SU-DHL-6 (cell line): Measurements from ENCODE around the gene NACC2.

ENCODE experiments used
- H2AFZ ChIP-seq: fragments of 200-600 bp; sonication (generic); 2 replicates; pipeline ENCODE4 v1.6.1; 2014; ENCODE audit warnings: low read depth, mild to moderate bottlenecking, moderate library complexity, mixed read lengths, antibody characterized with exemption, low read length; ENCODE audit not compliant: severe bottlenecking
- H3F3A ChIP-seq: fragments of 200-600 bp; shearing (Covaris generic); 2 replicates; pipeline ENCODE4 v1.6.0; 2016; ENCODE audit warnings: antibody characterized with exemption, mild to moderate bottlenecking; ENCODE audit not compliant: insufficient read depth
- H3K27ac ChIP-seq: fragments of 200-600 bp; sonication (generic); 2 replicates; pipeline ENCODE4 v1.5.1; 2016; ENCODE audit warnings: low read depth, mild to moderate bottlenecking, low read length, moderate library complexity, mixed read lengths
- H3K27me3 ChIP-seq: fragments of 200-600 bp; sonication (generic), shearing (Covaris generic); 2 replicates; pipeline ENCODE4 v1.6.0; 2014; ENCODE audit warnings: mild to moderate bottlenecking, low read length
- H3K36me3 ChIP-seq: fragments of 200-600 bp; sonication (generic); 2 replicates; pipeline ENCODE4 v1.6.1; 2014; ENCODE audit warnings: mild to moderate bottlenecking, low read length, mixed read lengths
- H3K4me2 ChIP-seq: fragments of 300-600, 200-600 bp; shearing (Covaris generic), sonication (generic); 2 replicates; pipeline ENCODE4 v1.6.0; 2014; ENCODE audit warnings: low read length, low read depth, mild to moderate bottlenecking; ENCODE audit not compliant: poor library complexity, severe bottlenecking
- H3K4me3 ChIP-seq: fragments of 200-600 bp; sonication (generic); 2 replicates; pipeline ENCODE4 v1.5.1; 2014; ENCODE audit warnings: antibody characterized with exemption, low read length, mild to moderate bottlenecking, mixed read lengths; ENCODE audit not compliant: insufficient read depth, poor library complexity, severe bottlenecking
- H3K79me2 ChIP-seq: fragments of 200-600 bp; sonication (generic); 2 replicates; pipeline ENCODE4 v1.6.1; 2014; ENCODE audit warnings: mild to moderate bottlenecking, low read length, moderate library complexity; ENCODE audit not compliant: insufficient read depth
- H3K9ac ChIP-seq: fragments of 200-600 bp; sonication (generic); 2 replicates; pipeline ENCODE4 v1.7.0; 2014; ENCODE audit warnings: mild to moderate bottlenecking, low read length
- H3K9me2 ChIP-seq: fragments of 200-600 bp; sonication (generic); replicated peaks from 2 replicates; pipeline ENCODE4 v1.6.1; 2014; ENCODE audit warnings: low read length; ENCODE audit not compliant: insufficient read depth
- H3K9me3 ChIP-seq: fragments of 200-600 bp; sonication (generic); 2 replicates; pipeline ENCODE4 v1.6.1; 2014; ENCODE audit warnings: low read length, mixed read lengths; ENCODE audit not compliant: insufficient read depth
- H4K20me1 ChIP-seq: fragments of 200-600 bp; sonication (generic); 2 replicates; pipeline ENCODE4 v1.6.1; 2014; ENCODE audit warnings: low read depth, mild to moderate bottlenecking, antibody characterized with exemption, low read length, moderate library complexity, mixed read lengths
- EZH2phosphoT487 ChIP-seq: fragments of 200-600 bp; sonication (generic), shearing (Covaris generic); conservative IDR thresholded peaks from 2 replicates; pipeline ENCODE4 v1.6.1; 2018; ENCODE audit warnings: mild to moderate bottlenecking, antibody characterized with exemption, low read length, moderate library complexity, mixed read lengths
- TF ChIP-seq, protein P1 (sequence below): fragments of 200-600 bp; sonication (generic); IDR thresholded peaks from one replicate; pipeline ENCODE4 v1.5.1; 2017; ENCODE audit warnings: antibody characterized with exemption, mild to moderate bottlenecking, low read length, moderate library complexity; ENCODE audit not compliant: insufficient read depth, poor library complexity, severe bottlenecking

The NACC2 gene

DNA sequence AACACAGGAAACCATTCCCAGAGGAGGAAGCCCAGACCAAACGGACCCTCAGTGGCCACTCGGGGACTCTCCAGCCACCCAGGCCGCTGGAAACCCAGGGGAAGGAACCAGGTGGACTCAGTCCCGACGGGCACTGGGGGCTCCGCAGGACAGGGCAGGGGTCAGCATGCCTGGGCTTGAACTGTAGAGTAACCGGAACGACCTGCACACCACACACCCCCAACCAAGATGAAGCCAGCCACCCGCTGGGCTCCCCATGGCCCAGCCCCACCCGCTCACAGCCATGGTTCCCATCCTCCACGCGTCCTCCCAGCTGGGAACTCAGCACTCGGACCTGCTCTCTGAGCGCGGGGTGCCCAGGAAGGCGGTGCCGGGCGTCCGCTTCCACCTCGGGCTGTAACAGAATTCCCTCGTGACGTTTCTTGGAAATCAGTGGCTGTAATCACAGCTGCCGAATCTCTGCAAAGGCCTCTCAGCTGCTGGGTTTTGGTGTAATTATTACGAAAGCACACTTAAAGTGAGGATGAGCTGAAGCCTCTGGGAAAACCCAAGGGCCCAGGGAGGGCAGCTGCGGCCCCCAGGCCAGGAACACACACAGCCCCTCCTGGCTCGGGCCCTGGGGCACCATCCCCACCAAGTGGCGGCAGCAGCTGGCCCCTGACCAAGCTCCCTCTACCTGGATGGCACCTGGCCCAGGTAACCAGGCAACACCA, 13.8 kb downstream of the NACC2 start:
- no peak overlapping the region for H3K9ac ChIP-seq
- H3K4me3 ChIP-seq: no peak overlapping the region
- H3K27ac ChIP-seq: no peak overlapping the region
- H3K79me2 ChIP-seq: no peaks in the 10 kb centered on the region
- H3K27me3 ChIP-seq: no peaks in the 10 kb centered on the region
- no peak overlapping the region for H2AFZ ChIP-seq
- no peaks in the 10 kb centered on the region for H3F3A ChIP-seq
- H3K4me2 ChIP-seq: no peak overlapping the region
- H4K20me1 ChIP-seq: no peaks in the 10 kb centered on the region
- H3K9me2 ChIP-seq: no peaks in the 10 kb centered on the region
- H3K36me3 ChIP-seq: no peaks in the 10 kb centered on the region
- TF ChIP-seq, protein P1, sequence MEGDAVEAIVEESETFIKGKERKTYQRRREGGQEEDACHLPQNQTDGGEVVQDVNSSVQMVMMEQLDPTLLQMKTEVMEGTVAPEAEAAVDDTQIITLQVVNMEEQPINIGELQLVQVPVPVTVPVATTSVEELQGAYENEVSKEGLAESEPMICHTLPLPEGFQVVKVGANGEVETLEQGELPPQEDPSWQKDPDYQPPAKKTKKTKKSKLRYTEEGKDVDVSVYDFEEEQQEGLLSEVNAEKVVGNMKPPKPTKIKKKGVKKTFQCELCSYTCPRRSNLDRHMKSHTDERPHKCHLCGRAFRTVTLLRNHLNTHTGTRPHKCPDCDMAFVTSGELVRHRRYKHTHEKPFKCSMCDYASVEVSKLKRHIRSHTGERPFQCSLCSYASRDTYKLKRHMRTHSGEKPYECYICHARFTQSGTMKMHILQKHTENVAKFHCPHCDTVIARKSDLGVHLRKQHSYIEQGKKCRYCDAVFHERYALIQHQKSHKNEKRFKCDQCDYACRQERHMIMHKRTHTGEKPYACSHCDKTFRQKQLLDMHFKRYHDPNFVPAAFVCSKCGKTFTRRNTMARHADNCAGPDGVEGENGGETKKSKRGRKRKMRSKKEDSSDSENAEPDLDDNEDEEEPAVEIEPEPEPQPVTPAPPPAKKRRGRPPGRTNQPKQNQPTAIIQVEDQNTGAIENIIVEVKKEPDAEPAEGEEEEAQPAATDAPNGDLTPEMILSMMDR: no peak
- TF ChIP-seq EZH2phosphoT487: no peak
- no peaks in the 10 kb centered on the region for H3K9me3 ChIP-seq

DNA sequence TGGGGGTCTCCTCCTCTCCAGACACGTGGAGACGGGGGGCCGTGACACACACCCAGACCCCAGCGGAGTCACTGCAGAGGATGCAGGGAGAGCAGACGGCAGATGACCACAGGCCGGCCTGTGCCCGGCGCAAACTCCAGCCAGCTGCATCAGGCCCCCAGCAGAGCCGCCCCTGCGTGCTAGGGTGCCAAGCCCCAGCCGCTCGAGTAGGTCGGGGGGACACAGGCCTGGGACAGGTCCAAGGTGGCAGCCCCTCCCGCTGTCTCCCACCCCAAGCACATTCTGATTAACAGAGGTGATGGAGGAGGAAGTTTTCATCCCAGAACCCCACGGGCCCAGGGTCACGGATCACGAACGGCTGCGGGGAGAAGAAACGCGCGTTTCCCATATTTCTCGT, 14.4 kb downstream of the NACC2 start:
- Histone ChIP-seq H3K27ac (no peak overlapping the region), H3K9me3 (no peaks in the 10 kb centered on the region), H4K20me1 (no peaks in the 10 kb centered on the region), H3F3A (no peaks in the 10 kb centered on the region), H3K4me2 (no peak overlapping the region), H3K27me3 (no peaks in the 10 kb centered on the region), H3K79me2 (no peaks in the 10 kb centered on the region), H3K9ac (no peak overlapping the region), H3K9me2 (no peaks in the 10 kb centered on the region), H3K4me3 (no peak overlapping the region), H3K36me3 (no peaks in the 10 kb centered on the region), H2AFZ (no peak overlapping the region)
- no peak for TF ChIP-seq EZH2phosphoT487
- TF ChIP-seq, protein P1: no peak

DNA sequence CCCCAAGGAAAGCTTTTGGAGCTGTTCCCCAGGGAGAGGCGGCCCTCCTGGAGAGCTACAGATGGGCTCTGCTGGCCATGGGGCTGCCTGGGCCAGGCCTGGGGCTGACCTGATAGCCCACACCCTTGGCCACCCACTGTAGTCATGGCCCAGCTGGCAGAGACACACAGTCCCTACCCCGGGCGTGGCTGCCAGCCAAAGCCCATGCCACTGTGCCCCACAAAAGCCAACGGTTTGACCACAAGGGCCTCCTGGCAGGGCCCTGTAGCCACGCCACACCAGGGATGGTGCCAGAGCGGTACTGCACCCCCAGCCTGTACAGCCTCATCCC, 15.2 kb downstream of the NACC2 start:
- no peak overlapping the region for H3K4me2 ChIP-seq
- H3K9ac ChIP-seq: no peak overlapping the region
- no peaks in the 10 kb centered on the region for H3K79me2 ChIP-seq
- no peak overlapping the region for H3K27ac ChIP-seq
- H3K9me2 ChIP-seq: no peaks in the 10 kb centered on the region
- no peaks in the 10 kb centered on the region for H4K20me1 ChIP-seq
- H3F3A ChIP-seq: no peaks in the 10 kb centered on the region
- H2AFZ ChIP-seq: no peak overlapping the region
- H3K27me3 ChIP-seq: no peaks in the 10 kb centered on the region
- H3K4me3 ChIP-seq: no peak overlapping the region
- H3K36me3 ChIP-seq: no peaks in the 10 kb centered on the region
- H3K9me3 ChIP-seq: no peaks in the 10 kb centered on the region
- TF ChIP-seq EZH2phosphoT487: no peak
- TF ChIP-seq, protein P1: no peak
